GM23338 (cell line): Measurements from ENCODE around the gene CHRDL1. TPM values are rescaled to one million over a fixed set of nuclear protein-coding genes. Genes with fewer than 3 reads are reported as not detected.

ENCODE experiments used
- ATAC-seq: fragments of 200-7000 bp; cut with Tn5 transposase; 3 replicates; pipeline ENCODE4 v1.9.1; 2020
- DNase-seq: peaks from one replicate; pipeline ENCODE4 v3.0.0-alpha.2; 2015; ENCODE audit warnings: low spot score
- H2AFZ ChIP-seq: fragments of 200-600 bp; sonication (generic); 2 replicates; pipeline ENCODE4 v1.8.0; 2016; ENCODE audit warnings: antibody characterized with exemption, mild to moderate bottlenecking, moderate library complexity
- H3F3A ChIP-seq: fragments of 200-600 bp; sonication (generic); replicated peaks from 2 replicates; pipeline ENCODE4 v1.8.0; 2017; ENCODE audit warnings: antibody characterized with exemption, mixed run types, low read depth
- H3K27ac ChIP-seq: fragments of 200-600 bp; sonication (generic); 2 replicates; pipeline ENCODE4 v1.6.1; 2016; ENCODE audit warnings: low read depth
- H3K27me3 ChIP-seq: fragments of 200-600 bp; sonication (generic); 2 replicates; pipeline ENCODE4 v1.8.0; 2016; ENCODE audit warnings: mild to moderate bottlenecking, mixed run types, moderate library complexity; ENCODE audit not compliant: insufficient read depth
- H3K36me3 ChIP-seq: fragments of 200-600 bp; sonication (generic); 2 replicates; pipeline ENCODE4 v1.8.0; 2016; ENCODE audit warnings: mild to moderate bottlenecking; ENCODE audit not compliant: insufficient read depth
- H3K4me1 ChIP-seq: fragments of 200-600 bp; sonication (generic); 2 replicates; pipeline ENCODE4 v1.8.0; 2016; ENCODE audit warnings: mild to moderate bottlenecking, moderate library complexity; ENCODE audit not compliant: insufficient read depth
- H3K4me2 ChIP-seq: fragments of 200-600 bp; sonication (generic); 2 replicates; pipeline ENCODE4 v1.7.1; 2017; ENCODE audit warnings: mixed run types
- H3K4me3 ChIP-seq: fragments of 200-600 bp; sonication (generic); 2 replicates; pipeline ENCODE4 v1.6.1; 2016; ENCODE audit warnings: mixed run types
- H3K79me2 ChIP-seq: fragments of 200-600 bp; sonication (generic); replicated peaks from 2 replicates; pipeline ENCODE4 v1.8.0; 2017; ENCODE audit warnings: mild to moderate bottlenecking; ENCODE audit not compliant: insufficient read depth
- H3K9me2 ChIP-seq: fragments of 200-600 bp; sonication (generic); 2 replicates; pipeline ENCODE4 v1.8.0; 2017; ENCODE audit not compliant: insufficient read depth
- H4K20me1 ChIP-seq: fragments of 200-600 bp; sonication (generic); replicated peaks from 2 replicates; pipeline ENCODE4 v1.8.0; 2017; ENCODE audit warnings: mild to moderate bottlenecking; ENCODE audit not compliant: insufficient read depth
- H3K27ac Mint-ChIP-seq: 2 replicates; pipeline ENCODE4 v1.8.0; 2020; ENCODE audit warnings: inconsistent platforms, mild to moderate bottlenecking, moderate library complexity, mixed read lengths
- H3K27me3 Mint-ChIP-seq: 3 replicates; pipeline ENCODE4 v1.8.0; 2022; ENCODE audit warnings: low read depth, mild to moderate bottlenecking, moderate library complexity, mixed read lengths, inconsistent platforms; ENCODE audit not compliant: insufficient read depth, poor library complexity
- H3K36me3 Mint-ChIP-seq: 3 replicates; pipeline ENCODE4 v1.8.0; 2021; ENCODE audit warnings: low read depth, mild to moderate bottlenecking, inconsistent platforms, moderate library complexity, mixed read lengths
- H3K4me1 Mint-ChIP-seq: 3 replicates; pipeline ENCODE4 v1.8.0; 2020; ENCODE audit warnings: mild to moderate bottlenecking, inconsistent platforms, mixed read lengths
- H3K4me3 Mint-ChIP-seq: 3 replicates; pipeline ENCODE4 v1.8.0; 2021; ENCODE audit warnings: moderate library complexity, mild to moderate bottlenecking, inconsistent platforms, mixed read lengths
- H3K9me3 Mint-ChIP-seq: 3 replicates; pipeline ENCODE4 v1.8.0; 2020; ENCODE audit warnings: moderate library complexity, mild to moderate bottlenecking, inconsistent platforms, mixed read lengths
- CREB1 ChIP-seq: fragments of 250-450 bp; sonication (Bioruptor Pico); IDR thresholded peaks from 2 replicates; pipeline ENCODE4 v1.5.0; 2020; ENCODE audit warnings: low read depth, mild to moderate bottlenecking, moderate library complexity
- EZH2 ChIP-seq: fragments of 200-600 bp; sonication (generic); IDR thresholded peaks from one replicate; pipeline ENCODE4 v1.8.0; 2017; ENCODE audit warnings: antibody characterized with exemption, mild to moderate bottlenecking, low read depth; ENCODE audit not compliant: unreplicated experiment
- EZH2phosphoT487 ChIP-seq: fragments of 200-600 bp; sonication (generic); IDR thresholded peaks from one replicate; pipeline ENCODE4 v1.8.1; 2018; ENCODE audit warnings: antibody characterized with exemption; ENCODE audit not compliant: unreplicated experiment
- JUNB ChIP-seq: IDR thresholded peaks from one replicate; pipeline ENCODE4 v1.6.1; 2016; ENCODE audit warnings: antibody characterized with exemption; ENCODE audit not compliant: unreplicated experiment
- NANOG ChIP-seq: IDR thresholded peaks from 2 replicates; pipeline ENCODE4 v1.6.1; 2016; ENCODE audit warnings: antibody characterized with exemption, borderline replicate concordance
- POLR2AphosphoS5 ChIP-seq: IDR thresholded peaks from 2 replicates; pipeline ENCODE4 v1.6.1; 2016; ENCODE audit warnings: antibody characterized with exemption, low read depth
- STAT1 ChIP-seq: IDR thresholded peaks from one replicate; pipeline ENCODE4 v1.6.1; 2016; ENCODE audit warnings: antibody characterized with exemption; ENCODE audit not compliant: unreplicated experiment
- ZNF114 ChIP-seq: fragments of 250-450 bp; sonication (Bioruptor Pico); IDR thresholded peaks from 2 replicates; pipeline ENCODE4 v1.5.0; 2020; ENCODE audit warnings: mild to moderate bottlenecking, moderate library complexity
- ZNF331 ChIP-seq: fragments of 250-450 bp; sonication (Bioruptor Pico); IDR thresholded peaks from 2 replicates; pipeline ENCODE4 v1.5.0; 2020; ENCODE audit warnings: low read depth, mild to moderate bottlenecking, moderate library complexity
- polyA plus RNA-seq: library from polyadenylated mRNA; unstranded; fragments of >200 nt; fragmentation: Nextera tagmentation; extraction: Ambion mirVana; gene quantifications from 2 replicates; pipeline ENCODE4 v1.2.1, GENCODE V29; 2016
- total RNA-seq: library from RNA; depleted of rRNA; stranded (reverse); fragments of >200 nt; shearing (Covaris generic); gene quantifications from 2 replicates; pipeline ENCODE4 v1.2.3, GENCODE V29; 2014
- TF ChIP-seq, protein P1 (sequence below): fragments of 250-450 bp; sonication (Bioruptor Pico); IDR thresholded peaks from 2 replicates; pipeline ENCODE4 v1.5.0; 2020; ENCODE audit warnings: mild to moderate bottlenecking, moderate library complexity
- TF ChIP-seq, protein P2 (sequence below): IDR thresholded peaks from 2 replicates; pipeline ENCODE4 v1.6.1; 2016; ENCODE audit warnings: antibody characterized with exemption
- TF ChIP-seq, protein P3 (sequence below): IDR thresholded peaks from one replicate; pipeline ENCODE4 v1.6.1; 2018; ENCODE audit warnings: antibody characterized with exemption; ENCODE audit not compliant: unreplicated experiment
- TF ChIP-seq, protein P4 (sequence below), 2 experiments: fragments of 200-600 bp in 1 of 2; sonication (generic) in 1 of 2; conservative IDR thresholded peaks; 2 replicates each; pipeline versions ENCODE4 v1.5.1 to v1.6.1; 2016 to 2017; ENCODE audit warnings: antibody characterized with exemption in 2 of 2, low read depth in 2 of 2, mild to moderate bottlenecking in 2 of 2, moderate library complexity in 1 of 2

Gene CHRDL1
- total and polyA plus RNA-seq, 2 experiments from 2014 or later: 3.6 to 9.8 TPM

DNA sequence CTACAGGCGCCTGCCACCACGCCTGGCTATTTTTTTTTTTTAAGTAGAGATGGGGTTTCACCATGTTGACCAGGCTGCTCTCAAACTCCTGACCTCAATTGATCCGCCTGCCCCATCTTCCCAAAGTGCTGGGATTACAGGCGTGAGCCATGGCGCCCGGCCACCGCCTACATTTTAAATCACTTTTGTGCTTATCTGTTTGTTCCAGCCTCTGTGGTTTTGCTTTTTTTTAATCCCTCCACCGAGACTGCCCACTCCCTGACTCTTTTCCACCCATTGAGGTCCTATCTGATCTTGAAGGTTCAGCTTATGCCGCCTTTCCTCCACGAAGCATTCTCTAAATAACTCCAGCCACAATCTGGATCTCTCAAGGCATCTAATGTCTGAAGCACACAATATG lies 73.5 kb downstream of the CHRDL1 start:
- ATAC-seq: no peak
- H3K4me1 Mint-ChIP-seq: no peaks in the 10 kb centered on the region
- H3K27me3 Mint-ChIP-seq: peaks cover 2% of the 10 kb centered on the region
- Histone ChIP-seq H3K27me3 (no peaks in the 10 kb centered on the region), H2AFZ (no peak overlapping the region), H3K79me2 (no peaks in the 10 kb centered on the region), H3K4me3 (no peak overlapping the region), H3K9me2 (no peaks in the 10 kb centered on the region), H3K4me2 (no peak overlapping the region), H3K27ac (no peak overlapping the region), H3K4me1 (no peaks in the 10 kb centered on the region), H3F3A (no peaks in the 10 kb centered on the region), H3K36me3 (no peaks in the 10 kb centered on the region), H4K20me1 (no peaks in the 10 kb centered on the region)
- TF ChIP-seq EZH2 (no peak), JUNB (no peak), STAT1 (no peak), CREB1 (CRISPR knock-in tag) (no peak), ZNF331 (CRISPR knock-in tag) (no peak), ZNF114 (CRISPR knock-in tag) (no peak), POLR2AphosphoS5 (no peak), EZH2phosphoT487 (no peak), NANOG (no peak)
- TF ChIP-seq, protein P1, sequence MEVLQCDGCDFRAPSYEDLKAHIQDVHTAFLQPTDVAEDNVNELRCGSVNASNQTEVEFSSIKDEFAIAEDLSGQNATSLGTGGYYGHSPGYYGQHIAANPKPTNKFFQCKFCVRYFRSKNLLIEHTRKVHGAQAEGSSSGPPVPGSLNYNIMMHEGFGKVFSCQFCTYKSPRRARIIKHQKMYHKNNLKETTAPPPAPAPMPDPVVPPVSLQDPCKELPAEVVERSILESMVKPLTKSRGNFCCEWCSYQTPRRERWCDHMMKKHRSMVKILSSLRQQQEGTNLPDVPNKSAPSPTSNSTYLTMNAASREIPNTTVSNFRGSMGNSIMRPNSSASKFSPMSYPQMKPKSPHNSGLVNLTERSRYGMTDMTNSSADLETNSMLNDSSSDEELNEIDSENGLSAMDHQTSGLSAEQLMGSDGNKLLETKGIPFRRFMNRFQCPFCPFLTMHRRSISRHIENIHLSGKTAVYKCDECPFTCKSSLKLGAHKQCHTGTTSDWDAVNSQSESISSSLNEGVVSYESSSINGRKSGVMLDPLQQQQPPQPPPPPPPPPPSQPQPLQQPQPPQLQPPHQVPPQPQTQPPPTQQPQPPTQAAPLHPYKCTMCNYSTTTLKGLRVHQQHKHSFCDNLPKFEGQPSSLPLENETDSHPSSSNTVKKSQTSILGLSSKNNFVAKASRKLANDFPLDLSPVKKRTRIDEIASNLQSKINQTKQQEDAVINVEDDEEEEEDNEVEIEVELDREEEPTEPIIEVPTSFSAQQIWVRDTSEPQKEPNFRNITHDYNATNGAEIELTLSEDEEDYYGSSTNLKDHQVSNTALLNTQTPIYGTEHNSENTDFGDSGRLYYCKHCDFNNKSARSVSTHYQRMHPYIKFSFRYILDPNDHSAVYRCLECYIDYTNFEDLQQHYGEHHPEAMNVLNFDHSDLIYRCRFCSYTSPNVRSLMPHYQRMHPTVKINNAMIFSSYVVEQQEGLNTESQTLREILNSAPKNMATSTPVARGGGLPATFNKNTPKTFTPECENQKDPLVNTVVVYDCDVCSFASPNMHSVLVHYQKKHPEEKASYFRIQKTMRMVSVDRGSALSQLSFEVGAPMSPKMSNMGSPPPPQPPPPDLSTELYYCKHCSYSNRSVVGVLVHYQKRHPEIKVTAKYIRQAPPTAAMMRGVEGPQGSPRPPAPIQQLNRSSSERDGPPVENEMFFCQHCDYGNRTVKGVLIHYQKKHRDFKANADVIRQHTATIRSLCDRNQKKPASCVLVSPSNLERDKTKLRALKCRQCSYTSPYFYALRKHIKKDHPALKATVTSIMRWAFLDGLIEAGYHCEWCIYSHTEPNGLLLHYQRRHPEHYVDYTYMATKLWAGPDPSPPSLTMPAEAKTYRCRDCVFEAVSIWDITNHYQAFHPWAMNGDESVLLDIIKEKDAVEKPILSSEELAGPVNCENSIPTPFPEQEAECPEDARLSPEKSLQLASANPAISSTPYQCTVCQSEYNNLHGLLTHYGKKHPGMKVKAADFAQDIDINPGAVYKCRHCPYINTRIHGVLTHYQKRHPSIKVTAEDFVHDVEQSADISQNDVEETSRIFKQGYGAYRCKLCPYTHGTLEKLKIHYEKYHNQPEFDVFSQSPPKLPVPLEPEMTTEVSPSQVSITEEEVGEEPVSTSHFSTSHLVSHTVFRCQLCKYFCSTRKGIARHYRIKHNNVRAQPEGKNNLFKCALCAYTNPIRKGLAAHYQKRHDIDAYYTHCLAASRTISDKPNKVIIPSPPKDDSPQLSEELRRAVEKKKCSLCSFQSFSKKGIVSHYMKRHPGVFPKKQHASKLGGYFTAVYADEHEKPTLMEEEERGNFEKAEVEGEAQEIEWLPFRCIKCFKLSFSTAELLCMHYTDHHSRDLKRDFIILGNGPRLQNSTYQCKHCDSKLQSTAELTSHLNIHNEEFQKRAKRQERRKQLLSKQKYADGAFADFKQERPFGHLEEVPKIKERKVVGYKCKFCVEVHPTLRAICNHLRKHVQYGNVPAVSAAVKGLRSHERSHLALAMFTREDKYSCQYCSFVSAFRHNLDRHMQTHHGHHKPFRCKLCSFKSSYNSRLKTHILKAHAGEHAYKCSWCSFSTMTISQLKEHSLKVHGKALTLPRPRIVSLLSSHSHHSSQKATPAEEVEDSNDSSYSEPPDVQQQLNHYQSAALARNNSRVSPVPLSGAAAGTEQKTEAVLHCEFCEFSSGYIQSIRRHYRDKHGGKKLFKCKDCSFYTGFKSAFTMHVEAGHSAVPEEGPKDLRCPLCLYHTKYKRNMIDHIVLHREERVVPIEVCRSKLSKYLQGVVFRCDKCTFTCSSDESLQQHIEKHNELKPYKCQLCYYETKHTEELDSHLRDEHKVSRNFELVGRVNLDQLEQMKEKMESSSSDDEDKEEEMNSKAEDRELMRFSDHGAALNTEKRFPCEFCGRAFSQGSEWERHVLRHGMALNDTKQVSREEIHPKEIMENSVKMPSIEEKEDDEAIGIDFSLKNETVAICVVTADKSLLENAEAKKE (CRISPR knock-in tag): no peak
- TF ChIP-seq, protein P2, sequence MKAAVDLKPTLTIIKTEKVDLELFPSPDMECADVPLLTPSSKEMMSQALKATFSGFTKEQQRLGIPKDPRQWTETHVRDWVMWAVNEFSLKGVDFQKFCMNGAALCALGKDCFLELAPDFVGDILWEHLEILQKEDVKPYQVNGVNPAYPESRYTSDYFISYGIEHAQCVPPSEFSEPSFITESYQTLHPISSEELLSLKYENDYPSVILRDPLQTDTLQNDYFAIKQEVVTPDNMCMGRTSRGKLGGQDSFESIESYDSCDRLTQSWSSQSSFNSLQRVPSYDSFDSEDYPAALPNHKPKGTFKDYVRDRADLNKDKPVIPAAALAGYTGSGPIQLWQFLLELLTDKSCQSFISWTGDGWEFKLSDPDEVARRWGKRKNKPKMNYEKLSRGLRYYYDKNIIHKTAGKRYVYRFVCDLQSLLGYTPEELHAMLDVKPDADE: no peak
- TF ChIP-seq, protein P3, sequence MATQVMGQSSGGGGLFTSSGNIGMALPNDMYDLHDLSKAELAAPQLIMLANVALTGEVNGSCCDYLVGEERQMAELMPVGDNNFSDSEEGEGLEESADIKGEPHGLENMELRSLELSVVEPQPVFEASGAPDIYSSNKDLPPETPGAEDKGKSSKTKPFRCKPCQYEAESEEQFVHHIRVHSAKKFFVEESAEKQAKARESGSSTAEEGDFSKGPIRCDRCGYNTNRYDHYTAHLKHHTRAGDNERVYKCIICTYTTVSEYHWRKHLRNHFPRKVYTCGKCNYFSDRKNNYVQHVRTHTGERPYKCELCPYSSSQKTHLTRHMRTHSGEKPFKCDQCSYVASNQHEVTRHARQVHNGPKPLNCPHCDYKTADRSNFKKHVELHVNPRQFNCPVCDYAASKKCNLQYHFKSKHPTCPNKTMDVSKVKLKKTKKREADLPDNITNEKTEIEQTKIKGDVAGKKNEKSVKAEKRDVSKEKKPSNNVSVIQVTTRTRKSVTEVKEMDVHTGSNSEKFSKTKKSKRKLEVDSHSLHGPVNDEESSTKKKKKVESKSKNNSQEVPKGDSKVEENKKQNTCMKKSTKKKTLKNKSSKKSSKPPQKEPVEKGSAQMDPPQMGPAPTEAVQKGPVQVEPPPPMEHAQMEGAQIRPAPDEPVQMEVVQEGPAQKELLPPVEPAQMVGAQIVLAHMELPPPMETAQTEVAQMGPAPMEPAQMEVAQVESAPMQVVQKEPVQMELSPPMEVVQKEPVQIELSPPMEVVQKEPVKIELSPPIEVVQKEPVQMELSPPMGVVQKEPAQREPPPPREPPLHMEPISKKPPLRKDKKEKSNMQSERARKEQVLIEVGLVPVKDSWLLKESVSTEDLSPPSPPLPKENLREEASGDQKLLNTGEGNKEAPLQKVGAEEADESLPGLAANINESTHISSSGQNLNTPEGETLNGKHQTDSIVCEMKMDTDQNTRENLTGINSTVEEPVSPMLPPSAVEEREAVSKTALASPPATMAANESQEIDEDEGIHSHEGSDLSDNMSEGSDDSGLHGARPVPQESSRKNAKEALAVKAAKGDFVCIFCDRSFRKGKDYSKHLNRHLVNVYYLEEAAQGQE: no peak
- TF ChIP-seq, protein P4, sequence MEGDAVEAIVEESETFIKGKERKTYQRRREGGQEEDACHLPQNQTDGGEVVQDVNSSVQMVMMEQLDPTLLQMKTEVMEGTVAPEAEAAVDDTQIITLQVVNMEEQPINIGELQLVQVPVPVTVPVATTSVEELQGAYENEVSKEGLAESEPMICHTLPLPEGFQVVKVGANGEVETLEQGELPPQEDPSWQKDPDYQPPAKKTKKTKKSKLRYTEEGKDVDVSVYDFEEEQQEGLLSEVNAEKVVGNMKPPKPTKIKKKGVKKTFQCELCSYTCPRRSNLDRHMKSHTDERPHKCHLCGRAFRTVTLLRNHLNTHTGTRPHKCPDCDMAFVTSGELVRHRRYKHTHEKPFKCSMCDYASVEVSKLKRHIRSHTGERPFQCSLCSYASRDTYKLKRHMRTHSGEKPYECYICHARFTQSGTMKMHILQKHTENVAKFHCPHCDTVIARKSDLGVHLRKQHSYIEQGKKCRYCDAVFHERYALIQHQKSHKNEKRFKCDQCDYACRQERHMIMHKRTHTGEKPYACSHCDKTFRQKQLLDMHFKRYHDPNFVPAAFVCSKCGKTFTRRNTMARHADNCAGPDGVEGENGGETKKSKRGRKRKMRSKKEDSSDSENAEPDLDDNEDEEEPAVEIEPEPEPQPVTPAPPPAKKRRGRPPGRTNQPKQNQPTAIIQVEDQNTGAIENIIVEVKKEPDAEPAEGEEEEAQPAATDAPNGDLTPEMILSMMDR (conservative IDR thresholded peaks at IDR 0.05; ENCODE audit: low read depth in 2 of 2): no peak
- no peak overlapping the region for H3K27ac Mint-ChIP-seq
- H3K4me3 Mint-ChIP-seq: no peak overlapping the region
- no peak for DNase-seq
- H3K36me3 Mint-ChIP-seq: no peaks in the 10 kb centered on the region
- H3K9me3 Mint-ChIP-seq: no peaks in the 10 kb centered on the region
